HG03460 (cell line): Measurements from ENCODE around the gene MTSS2.
"Not testable (repeated sequence)": the region's sequence is repeated elsewhere in the genome, so short reads cannot be mapped to it uniquely, and the experiment has no call there.

Source experiments
- ATAC-seq: cut with Tn5 transposase; IDR thresholded peaks from one replicate; pipeline ENCODE4 v1.9.1; 2021; ENCODE audit not compliant: unreplicated experiment

The MTSS2 gene

GRCh38 chr16:70676675-70677498, 9.0 kb downstream of the MTSS2 start:
- ATAC-seq, result no peak

DNA sequence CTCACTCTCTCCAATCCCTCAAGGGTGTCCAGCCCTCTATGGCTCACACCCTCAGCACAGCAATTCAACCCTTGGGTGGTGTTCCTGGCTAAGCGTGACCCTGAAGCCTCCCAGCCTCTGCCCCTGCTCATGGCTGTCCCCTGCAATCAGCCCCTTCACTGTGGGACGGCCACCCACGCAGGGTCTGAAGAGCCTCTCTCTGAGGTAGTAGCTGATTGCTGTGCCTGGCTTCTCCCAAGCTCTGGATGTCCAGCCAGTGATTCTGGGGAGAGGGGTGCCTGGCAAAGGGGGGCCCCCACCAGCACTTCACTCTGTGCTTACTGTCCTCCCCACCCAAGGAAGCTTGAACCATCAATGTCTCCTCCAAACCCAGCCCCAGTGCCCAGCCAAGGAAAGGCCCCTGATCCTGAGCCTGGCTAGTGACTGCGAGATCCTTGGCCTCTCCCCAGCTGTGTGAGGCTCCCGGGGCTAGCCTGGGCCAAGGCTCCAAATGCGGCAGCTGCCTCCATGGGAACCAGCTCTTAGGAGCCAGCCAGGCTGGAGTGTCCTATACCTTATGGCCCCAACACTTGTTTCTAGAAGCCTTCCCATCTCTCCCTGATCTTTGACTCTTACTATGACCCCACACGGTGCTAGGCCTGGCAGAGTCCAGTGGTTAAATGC, 9.9 kb downstream of the MTSS2 start:
- no peak for ATAC-seq

DNA sequence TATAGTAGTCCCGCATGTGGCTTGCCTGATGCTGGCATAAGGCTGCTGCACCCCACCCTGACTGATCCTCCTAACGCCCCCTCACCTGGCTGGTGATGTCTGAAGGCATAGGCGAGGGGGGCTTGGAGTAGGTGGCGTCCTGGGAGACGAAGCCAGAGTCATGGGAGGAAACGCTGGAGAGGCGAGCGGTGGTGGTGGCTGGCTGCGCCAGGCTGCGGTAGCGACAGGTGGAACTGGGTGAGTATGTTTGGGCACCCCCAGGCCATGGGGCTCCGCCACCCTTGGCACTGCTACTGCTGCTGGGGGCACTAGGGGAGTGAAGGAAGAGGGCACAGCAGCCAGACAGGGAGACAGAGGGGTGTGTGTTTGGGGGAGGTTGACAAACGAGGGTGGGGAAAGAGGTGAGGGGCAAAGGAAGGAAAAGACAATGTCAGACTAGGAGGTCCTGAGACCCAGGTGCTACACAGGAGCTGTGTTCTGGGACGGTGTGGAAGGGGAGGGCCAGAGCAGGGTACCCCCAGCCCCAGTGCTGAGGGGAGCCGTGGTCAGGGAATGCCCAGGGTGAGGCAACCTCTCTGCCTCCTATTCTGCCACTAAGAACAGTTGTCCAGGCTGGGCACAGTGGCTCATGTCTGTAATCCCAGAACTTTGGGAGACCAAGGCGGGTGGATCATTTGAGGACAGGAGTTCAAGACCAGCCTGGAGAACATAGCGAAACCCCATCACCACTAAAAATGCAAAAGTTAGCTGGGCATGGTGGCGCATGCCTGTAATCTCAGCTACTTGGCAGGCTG, 11.4 kb downstream of the MTSS2 start:
- no peak for ATAC-seq

DNA sequence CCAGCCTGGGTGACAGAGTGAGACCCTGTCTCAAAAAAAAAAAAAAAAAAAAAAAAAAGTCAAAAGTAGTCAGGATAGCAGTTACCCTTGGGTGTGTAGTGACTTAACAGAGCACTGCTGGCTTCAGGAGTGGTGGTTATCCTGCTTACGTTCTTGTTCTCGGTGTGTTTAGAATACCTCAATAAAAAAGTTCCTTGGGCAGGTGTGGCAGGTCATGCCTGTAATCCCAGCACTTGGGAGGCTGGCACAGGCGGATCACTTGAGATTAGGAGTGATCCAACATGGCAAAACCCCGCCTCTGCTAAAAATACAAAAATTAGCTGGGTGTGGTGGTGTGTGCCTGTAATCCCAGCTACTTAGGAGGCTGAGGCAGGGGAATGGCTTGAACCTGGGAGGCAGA, 14.9 kb downstream of the MTSS2 start:
- not testable (repeated sequence) for ATAC-seq

- no peak for ATAC-seq
Measured at GRCh38 chr16:70670175-70670574, 15.7 kb downstream of the MTSS2 start.

DNA sequence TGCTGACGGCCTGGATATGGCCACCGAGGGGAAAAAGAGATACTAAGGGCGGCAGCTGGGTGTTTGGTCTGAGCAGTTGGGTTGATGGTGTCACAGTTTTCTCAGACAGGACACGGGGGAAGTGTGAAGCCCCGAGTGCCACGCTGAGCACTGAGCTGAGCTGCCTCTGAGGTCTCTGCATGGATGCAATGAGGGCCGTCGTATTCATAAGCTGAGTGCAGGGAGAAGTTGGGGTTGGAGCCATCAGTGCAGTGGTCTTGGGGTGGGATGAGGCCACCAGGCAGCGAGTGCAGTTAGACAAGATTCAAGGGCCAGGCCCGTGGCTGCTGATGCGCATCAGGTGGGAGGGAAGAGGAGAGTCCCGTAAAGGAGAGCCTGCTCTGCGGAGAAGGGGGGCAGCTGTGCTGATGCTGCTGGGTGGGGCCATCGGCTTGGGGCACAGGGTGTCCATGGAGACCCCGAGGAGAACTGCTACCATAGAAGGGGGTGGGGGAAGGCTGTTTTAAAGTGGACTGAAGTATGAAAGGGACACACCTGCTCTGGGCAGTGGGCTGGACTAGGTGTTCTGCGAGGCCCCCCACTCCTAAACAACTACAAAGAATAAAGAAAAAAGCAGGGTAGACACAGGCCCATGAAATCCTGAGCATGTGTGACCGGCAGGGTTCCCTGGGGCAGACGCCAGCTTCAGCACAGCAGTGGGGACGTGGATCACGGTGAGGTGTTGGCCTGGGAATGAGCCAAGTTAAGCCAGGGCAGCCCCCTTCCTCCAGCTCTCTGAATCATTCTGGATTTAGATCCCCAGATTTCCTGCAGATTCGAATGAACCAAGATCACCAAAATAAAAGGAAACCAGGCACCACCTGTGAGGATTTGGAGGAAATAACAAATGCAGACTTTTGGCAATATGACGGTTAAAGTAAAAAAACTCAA, 19.8 kb downstream of the MTSS2 start:
- ATAC-seq, result no peak

DNA sequence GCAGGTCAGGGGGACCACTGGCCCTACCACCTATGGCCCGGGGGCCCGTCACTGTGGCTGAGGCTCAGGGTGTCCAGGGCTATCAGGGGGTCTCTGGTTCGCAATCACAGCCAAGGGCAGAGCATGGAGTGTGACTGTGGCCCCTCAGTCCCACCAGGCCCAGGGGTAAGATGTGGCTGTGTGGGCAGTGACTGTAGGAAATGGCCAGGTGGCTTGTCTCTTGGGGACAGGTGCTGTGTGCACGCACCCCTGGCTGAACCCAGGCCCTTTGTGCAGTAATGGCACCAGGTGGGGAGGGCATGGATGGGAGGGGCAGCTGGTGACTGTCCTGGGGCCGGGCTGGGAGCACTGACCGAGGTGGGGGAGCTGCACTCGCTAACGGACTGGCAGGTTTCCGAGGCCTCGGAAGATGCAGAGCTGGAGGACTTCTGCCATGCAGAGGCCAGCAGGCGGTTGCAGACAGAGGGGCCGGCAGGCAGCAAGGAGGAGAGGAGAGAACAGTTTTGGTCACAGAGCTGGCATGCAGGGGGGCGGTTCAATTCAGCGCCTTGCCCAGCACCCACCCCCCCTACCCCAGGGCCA, 20.6 kb downstream of the MTSS2 start:
- no peak for ATAC-seq

DNA sequence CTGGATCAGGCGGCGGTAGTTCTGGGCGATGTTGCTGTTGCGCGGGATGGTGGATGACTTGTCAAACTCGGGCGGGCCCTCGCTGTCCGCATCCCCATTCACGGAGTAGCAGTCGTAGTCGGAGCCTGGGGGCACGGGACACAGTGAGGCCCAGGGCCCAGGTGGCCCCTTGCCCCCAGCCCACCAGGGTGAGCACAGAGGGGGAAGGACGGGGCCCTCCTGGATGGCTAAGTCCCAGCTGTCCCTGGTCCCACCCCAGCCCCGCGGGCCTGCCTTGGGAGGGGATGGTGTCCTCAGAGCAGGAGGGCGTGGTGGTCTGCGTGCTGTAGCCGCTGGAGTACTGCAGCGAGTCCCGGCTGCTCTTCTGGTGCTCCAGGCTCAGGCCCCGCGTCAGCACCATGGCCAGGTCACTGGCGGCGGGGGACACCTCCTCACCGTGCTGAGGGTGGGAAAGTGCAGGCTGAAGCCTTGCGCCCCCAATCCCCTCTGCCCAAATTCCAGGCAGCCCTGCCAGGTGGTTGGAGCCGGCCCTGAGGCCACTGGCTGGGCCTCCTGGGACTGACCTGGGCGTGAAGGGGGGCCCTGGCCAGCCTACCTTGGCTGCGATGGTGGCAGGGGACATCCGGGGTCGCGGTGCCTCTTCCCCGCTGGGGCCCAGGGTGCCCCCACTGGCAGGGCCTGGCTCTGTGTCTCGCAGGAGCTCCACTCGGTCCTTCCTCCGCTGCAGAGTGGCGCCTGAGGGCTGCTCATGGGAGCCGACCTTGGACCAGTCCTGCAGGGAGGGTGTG, 21.3 kb downstream of the MTSS2 start:
- no peak for ATAC-seq

- no peak for ATAC-seq
Measured at GRCh38 chr16:70663524-70664324, 22.1 kb downstream of the MTSS2 start.

DNA sequence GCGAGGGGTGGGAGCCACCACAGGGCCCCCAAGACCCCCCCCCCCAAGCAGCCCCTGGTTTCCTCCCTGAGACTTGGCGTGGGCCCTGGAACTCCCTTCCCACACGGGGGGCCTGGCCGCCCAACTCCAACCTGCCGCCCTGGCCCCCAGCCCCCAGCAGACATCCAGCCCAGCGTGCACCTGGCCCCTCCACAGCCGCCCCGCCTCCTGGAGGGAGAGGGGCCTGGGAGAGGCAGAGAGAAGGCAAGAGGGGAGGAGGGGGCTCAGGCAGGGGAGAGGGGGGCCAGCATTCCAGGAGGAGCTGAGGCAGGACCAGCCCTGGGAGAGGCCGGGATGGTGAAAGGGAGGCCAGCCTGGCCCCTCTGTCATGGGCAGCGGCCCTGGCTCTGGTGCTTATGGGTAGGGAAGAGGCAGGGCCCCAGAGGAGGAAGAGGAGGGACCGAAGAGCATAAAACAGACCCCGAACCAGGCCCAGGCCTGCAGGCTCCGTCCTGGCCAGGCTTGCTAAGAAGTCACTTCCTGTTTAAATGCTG, 22.8 kb downstream of the MTSS2 start:
- no peak for ATAC-seq

GRCh38 chr16:70661918-70662641, 23.8 kb downstream of the MTSS2 start:
- no peak for ATAC-seq

DNA sequence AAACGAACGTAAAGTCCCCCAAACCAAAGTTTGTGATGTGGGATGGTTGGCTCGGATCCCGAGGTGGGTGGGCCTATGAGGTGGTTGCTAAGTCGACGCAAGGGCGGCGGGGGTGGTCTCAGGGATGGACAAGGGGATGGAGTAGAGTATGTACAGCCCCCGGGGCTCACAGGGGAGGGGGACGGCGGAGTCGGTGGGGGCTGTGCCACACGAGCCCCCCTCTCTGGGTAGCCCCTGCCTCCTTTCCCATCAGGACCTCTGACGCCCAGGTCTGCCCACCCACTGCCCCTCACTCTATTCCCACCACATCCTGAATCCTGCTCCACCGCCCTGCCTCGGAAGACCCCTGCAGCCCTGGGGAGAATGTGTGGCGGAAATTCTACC, 24.3 kb downstream of the MTSS2 start:
- no peak for ATAC-seq

- no peak for ATAC-seq
Measured at GRCh38 chr16:70660672-70661350, 25.0 kb downstream of the MTSS2 start.

- no peak for ATAC-seq
Measured at GRCh38 chr16:70659953-70660671, 25.7 kb downstream of the MTSS2 start.

DNA sequence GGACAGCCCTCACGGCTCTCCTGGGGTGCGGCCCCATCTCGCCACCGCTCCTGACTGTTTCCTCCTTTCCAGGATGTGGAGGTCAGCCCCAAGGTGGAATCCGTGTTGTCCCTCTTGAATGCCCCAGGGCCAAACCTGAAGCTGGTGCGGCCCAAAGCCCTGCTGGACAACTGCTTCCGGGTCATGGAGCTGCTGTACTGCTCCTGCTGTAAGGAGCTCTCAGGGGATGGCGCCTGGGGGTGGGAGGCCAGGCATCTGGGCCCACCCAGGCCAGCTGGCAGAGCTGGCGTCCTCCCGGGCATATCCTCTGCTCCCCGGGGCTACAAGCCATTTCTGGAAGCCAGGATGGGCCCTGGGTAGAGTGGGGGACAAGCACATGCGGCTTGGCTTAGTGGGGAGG, 26.3 kb downstream of the MTSS2 start:
- ATAC-seq, result no peak

- ATAC-seq, result no peak
Measured at GRCh38 chr16:70658921-70659320, 26.9 kb downstream of the MTSS2 start.

DNA sequence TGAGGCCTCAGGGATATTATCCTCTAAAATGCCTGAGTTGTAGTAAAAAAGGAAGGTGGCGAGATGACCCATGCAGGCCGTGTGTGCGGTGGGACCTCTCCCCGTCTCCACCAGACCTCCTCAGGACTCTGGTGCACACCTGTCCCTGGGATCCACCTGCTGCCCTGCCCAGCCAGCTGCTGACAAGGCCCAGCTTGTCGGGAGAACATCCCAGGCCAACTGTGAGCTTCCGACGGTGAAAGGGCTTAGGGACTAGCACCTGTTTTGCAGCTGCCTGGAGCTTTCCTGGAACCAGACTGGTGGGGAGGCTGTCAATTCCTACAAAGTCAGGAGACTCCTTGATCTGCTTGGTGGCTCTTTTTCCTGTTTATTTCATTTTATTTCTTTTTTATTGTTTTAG, 27.9 kb downstream of the MTSS2 start:
- ATAC-seq, result no peak
